GM12872 (cell line): Measurements from ENCODE around the gene TEK.

Source experiments
- CTCF ChIP-seq: IDR thresholded peaks from 3 replicates; pipeline ENCODE4 v1.5.1; 2011; ENCODE audit warnings: low read depth, mild to moderate bottlenecking, low read length, moderate library complexity; ENCODE audit not compliant: insufficient read depth

Gene TEK

GRCh38 chr9:27108981-27109541, at the start of gene TEK:
Gene TEK (plus strand): TSS chr9:27109225. CDS start chr9:27109591, 366 bp downstream.
- TF ChIP-seq CTCF, result no peak

DNA sequence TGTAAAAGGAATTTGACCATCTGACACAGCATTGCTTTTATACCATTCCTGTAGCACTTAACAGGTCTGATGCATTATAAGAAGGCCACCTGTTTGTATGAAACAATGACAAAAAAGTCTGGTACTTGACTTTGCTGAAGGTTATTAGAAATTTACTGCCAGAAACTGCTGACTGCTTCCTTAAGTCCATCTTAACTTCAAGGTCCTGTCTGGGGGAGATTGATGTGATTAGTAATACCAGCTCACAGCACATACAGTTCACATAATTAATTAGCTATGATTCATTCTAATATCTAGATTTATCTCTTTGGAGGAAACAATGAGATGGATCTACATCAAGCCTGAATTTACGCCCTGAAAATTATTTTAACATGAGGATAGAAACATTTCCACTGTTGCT, 49.6 kb upstream of the TEK start:
- TF ChIP-seq CTCF, result no peak

GRCh38 chr9:27059907-27060306, 49.1 kb upstream of the TEK start:
- TF ChIP-seq CTCF, result no peak

DNA sequence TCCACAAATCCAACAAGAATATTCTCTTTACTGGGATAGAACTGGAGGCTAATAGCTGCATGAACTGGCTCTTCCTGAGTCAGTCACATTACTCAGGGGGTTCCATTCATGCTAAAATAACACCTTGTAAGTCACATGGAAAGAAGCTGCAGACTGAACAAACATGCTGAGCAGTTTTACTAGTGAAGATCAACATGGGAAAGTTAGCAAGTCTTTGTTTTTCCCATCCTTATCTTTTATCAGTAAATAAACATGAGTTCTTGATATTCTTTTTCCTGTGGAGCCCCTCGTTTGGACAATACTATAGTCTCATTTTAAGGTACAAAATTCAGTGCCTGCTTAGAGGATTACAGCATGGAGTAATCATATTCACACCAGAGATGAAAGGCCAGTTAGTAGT, 43.7 kb upstream of the TEK start:
- TF ChIP-seq CTCF, result no peak

- TF ChIP-seq CTCF, result no peak
Measured at GRCh38 chr9:27073841-27074728, 34.9 kb upstream of the TEK start.

GRCh38 chr9:27078685-27079084, 30.3 kb upstream of the TEK start:
- no peak for TF ChIP-seq CTCF

DNA sequence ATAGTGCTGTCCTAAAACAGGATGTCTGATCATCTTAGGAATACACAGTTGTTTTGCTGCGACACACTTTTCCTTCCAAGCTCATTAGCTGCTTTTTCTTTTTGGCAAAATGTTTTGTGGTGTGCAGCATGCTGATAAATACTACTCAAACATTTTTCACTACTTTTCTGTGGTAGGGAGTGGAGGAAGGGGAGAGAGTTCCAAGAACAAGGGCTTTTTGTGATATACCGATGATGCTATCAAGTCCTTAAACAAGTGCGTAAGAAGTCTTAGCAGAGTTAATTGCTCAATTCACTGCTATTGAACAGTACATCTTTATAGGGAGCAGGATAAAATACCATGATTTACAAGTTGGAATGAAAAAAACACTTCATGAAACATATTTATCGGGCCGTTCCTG, 23.6 kb upstream of the TEK start:
- TF ChIP-seq CTCF, result no peak
